Measurements from ENCODE around the gene DGKG. TPM values are rescaled to one million over a fixed set of nuclear protein-coding genes. Genes with fewer than 3 reads are reported as not detected.

Gene DGKG
- total and polyA plus RNA-seq, 8 donors: 4.2 to 7.6 (median 5.5) TPM

- intact Hi-C loops (cut with DNase I): no loop called here
- no peak overlapping the region for H3K27ac ChIP-seq
- no peaks in the 10 kb centered on the region for H3K36me3 ChIP-seq
- H3K4me3 ChIP-seq: no peak overlapping the region
- H3K27me3 ChIP-seq: no peaks in the 10 kb centered on the region
- no peaks in the 10 kb centered on the region for H3K4me1 ChIP-seq
- DNase-seq (no peak), ATAC-seq (no peak)
- H3K9me3 ChIP-seq: no peaks in the 10 kb centered on the region
- no peak for TF ChIP-seq CTCF (IDR thresholded peaks at IDR 0.05)
These were observed 31.1 kb downstream of the DGKG start for GRCh38 chr3:186330772-186331460.

DNA sequence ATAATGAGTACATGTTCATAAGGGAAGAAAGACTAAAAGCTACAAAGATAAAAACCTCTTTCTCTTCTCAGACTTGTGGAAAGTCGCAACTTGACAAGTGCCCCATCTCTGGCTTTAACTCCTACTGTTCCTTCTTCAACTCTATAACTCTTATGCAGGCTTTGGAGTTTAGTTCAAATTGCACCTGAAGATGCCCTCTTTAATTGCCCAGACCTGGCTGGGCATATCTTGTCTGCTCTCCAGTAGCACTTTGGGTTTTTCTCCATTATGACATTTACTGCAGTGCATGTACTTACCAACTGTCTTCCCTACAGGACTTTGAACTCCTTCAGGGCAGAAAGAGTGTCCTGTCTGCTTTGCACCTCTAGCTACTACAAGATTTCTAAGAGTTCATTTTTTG, 32.4 kb downstream of the DGKG start:
- Histone ChIP-seq H3K27me3 (no peaks in the 10 kb centered on the region), H3K36me3 (no peaks in the 10 kb centered on the region), H3K27ac (no peak overlapping the region), H3K9me3 (no peaks in the 10 kb centered on the region), H3K4me3 (no peak overlapping the region), H3K4me1 (no peaks in the 10 kb centered on the region)
- TF ChIP-seq CTCF (IDR thresholded peaks at IDR 0.05): no peak
- ATAC-seq: no peak
- intact Hi-C loops (cut with DNase I): no loop called here
- DNase-seq: no peak

DNA sequence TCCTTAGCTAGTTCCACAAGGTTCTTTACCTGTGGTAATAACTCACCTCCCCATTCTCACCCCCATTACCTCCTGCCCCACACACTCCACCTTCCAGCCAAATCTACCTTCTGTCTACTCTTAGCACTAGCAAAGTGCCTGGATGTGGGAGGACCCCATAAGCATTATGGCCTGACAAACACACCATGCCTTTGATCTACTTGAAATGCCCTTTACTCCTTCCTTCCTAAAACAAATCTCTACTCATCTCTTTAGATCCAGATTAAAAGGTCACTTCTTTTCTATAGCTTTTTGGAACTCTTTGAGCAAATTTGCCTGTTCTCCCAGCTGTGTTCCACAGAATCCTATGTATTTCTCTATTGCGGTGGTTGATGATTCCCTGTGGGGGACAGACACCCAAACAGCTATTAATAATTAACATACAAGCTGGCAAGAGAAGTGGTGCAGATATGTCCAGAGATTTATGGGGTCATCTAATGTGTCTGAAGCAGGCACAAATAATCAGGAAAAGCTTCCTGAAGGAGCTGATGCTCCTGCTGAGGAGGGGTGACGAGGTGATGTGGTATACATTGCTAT, 34.0 kb downstream of the DGKG start:
- no peaks in the 10 kb centered on the region for H3K4me1 ChIP-seq
- no peak for DNase-seq
- ATAC-seq: no peak
- no peaks in the 10 kb centered on the region for H3K9me3 ChIP-seq
- intact Hi-C loops (cut with DNase I): no loop called here
- H3K36me3 ChIP-seq: no peaks in the 10 kb centered on the region
- no peaks in the 10 kb centered on the region for H3K27me3 ChIP-seq
- no peak overlapping the region for H3K27ac ChIP-seq
- H3K4me3 ChIP-seq: no peak overlapping the region
- TF ChIP-seq CTCF (IDR thresholded peaks at IDR 0.05): no peak

- intact Hi-C loops (cut with DNase I): no loop called here
- Histone ChIP-seq H3K9me3 (no peaks in the 10 kb centered on the region), H3K4me1 (no peaks in the 10 kb centered on the region), H3K27ac (no peak overlapping the region), H3K4me3 (no peak overlapping the region), H3K27me3 (no peaks in the 10 kb centered on the region), H3K36me3 (peaks cover 0 to 7% of the 10 kb centered on the region in 2 donors)
- TF ChIP-seq CTCF (IDR thresholded peaks at IDR 0.05): no peak
- DNase-seq: no peak
- no peak for ATAC-seq
These were observed 39.3 kb downstream of the DGKG start for GRCh38 chr3:186322761-186323160.

DNA sequence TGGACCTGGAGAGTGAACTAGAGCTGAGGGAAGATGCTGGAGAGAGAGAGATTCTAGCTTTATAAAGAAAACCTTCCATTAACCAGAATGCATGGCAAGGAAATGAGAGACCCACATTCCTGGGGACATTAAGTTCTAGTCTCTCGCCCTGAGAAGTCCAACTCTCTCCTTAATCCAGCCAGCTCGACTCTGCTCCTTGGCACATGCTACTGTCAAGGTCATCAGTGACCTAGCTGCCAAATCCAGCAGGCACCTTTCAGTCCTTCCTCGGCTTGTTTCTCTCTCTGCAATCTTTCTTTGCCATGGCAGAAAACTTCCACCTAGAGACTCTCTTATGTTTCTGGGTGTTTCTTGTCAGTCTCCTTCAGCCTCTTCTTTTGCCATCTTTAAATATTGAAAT, 40.3 kb downstream of the DGKG start:
- Histone ChIP-seq H3K9me3 (no peaks in the 10 kb centered on the region), H3K27ac (no peak overlapping the region), H3K36me3 (peaks cover 0 to 7% of the 10 kb centered on the region in 2 donors), H3K4me1 (no peaks in the 10 kb centered on the region), H3K27me3 (no peaks in the 10 kb centered on the region), H3K4me3 (no peak overlapping the region)
- ATAC-seq (no peak), DNase-seq (no peak)
- no peak for TF ChIP-seq CTCF (IDR thresholded peaks at IDR 0.05)
- intact Hi-C loops (cut with DNase I): no loop called here

Data from left lung (tissue), 10 donors.